Adrenal gland (tissue), 12 donors: Measurements from ENCODE around the gene ZNF558. TPM values are rescaled to one million over a fixed set of nuclear protein-coding genes. Genes with fewer than 3 reads are reported as not detected.

Experiments used
- DNase-seq, 7 donors: peaks; one replicate each; pipeline ENCODE4 v3.0.0-alpha.2; 2019 to 2020
- H3K27ac ChIP-seq, 5 donors: fragments of 200-600 bp; sonication (generic) in 4 of 5; 1 replicate in 3 of 5; 2 replicates in 2 of 5; pipeline versions ENCODE4 v1.5.1 to v1.8.0; 2016 to 2020; ENCODE audit warnings: mild to moderate bottlenecking in 1 of 5
- H3K27me3 ChIP-seq: fragments of 200-600 bp; 2 replicates; pipeline ENCODE4 v1.8.0; 2021
- H3K36me3 ChIP-seq, 2 donors: fragments of 200-600 bp; replicated peaks in 1 of 2; 1 replicate in 1 of 2; 2 replicates in 1 of 2; pipeline versions ENCODE4 v1.5.1 to v1.8.0; 2018 to 2022
- H3K4me1 ChIP-seq, 2 donors: fragments of 200-600 bp; replicated peaks in 1 of 2; 1 replicate in 1 of 2; 2 replicates in 1 of 2; pipeline versions ENCODE4 v1.5.1 to v1.8.0; 2018 to 2021
- H3K4me3 ChIP-seq, 4 donors: fragments of 200-600 bp; sonication (generic) in 3 of 4; one replicate each; pipeline ENCODE4 v1.5.1; 2016 to 2018
- H3K9me3 ChIP-seq, 3 donors: fragments of 200-600 bp; sonication (generic) in 1 of 3; replicated peaks in 1 of 3; 1 replicate in 2 of 3; 2 replicates in 1 of 3; pipeline versions ENCODE4 v1.5.1 to v1.8.0; 2016 to 2021
- CTCF ChIP-seq, 6 experiments: fragments of 450-650 bp in 4 of 6; fragments of 200-600 bp in 2 of 6; sonication (generic) in 1 of 6; IDR thresholded peaks; 1 replicate in 5 of 6; 2 replicates in 1 of 6; pipeline versions ENCODE4 v1.5.1 to v1.8.0; 2016 to 2021; ENCODE audit warnings: antibody characterized with exemption in 6 of 6, mild to moderate bottlenecking in 2 of 6, moderate library complexity in 1 of 6
- POLR2A ChIP-seq, 2 donors: fragments of 450-650 bp; IDR thresholded peaks; one replicate each; pipeline ENCODE4 v1.6.1; 2017; ENCODE audit warnings: antibody characterized with exemption in 2 of 2, mild to moderate bottlenecking in 2 of 2, moderate library complexity in 1 of 2
- WGBS, 4 donors: extraction: QIAGEN DNeasy Blood & Tissue Kit in 2 of 4; methylation state at CpG; one replicate each; pipeline versions ENCODE4 v1.1.5 to v1.1.7; 2013 to 2017; 5-methylcytosine and 5-hydroxymethylcytosine counted together
- intact Hi-C, 2 donors: fragments of 100-400 bp; cut with DNase I; formaldehyde crosslinking; loops; one replicate each; pipeline versions ENCODE4 v1.14.1 to v1.15.0; 2022 to 2023
- polyA plus RNA-seq, 3 donors: library from polyadenylated mRNA; stranded (reverse); fragments of 200-250 nt in 2 of 3; fragments of 350-450 nt in 1 of 3; fragmentation: Illumina TruSeq in 1 of 3; extraction: RNeasy Lipid Tissue Mini Kit (QIAGEN cat#74804) in 1 of 3; gene quantifications; one replicate each; pipeline ENCODE4 v1.2.3, GENCODE V29; 2013 to 2014
- total RNA-seq, 9 donors: library from RNA; depleted of rRNA in 4 of 9; stranded (reverse); fragments of >200 nt in 4 of 9; fragments of 120-200 nt in 1 of 9; fragmentation: NEBNext Ultra II Directional in 1 of 9; extraction: Animal tissue kit (Norgen Biotek cat#: 25700) in 1 of 9; gene quantifications; one replicate each; pipeline versions ENCODE4 v1.1.0 to v1.2.4, GENCODE V29; 2013 to 2023
- donor health status: healthy with polysubstance abuse.
- donor health status: Bipolar disorder and iron deficiency.
- donor health status: DM: yes; HTN: yes; CAD: no.
- donor health status: DM: no; HTN: no; CAD: no.
- donor health status: DM: no; HTN: no; CAD: no.
- donor health status: DM: yes; HTN: yes; CAD: no.

The ZNF558 gene
- total and polyA plus RNA-seq, 12 donors = 15.3 to 39.9 (median 26.5) TPM

- peak overlapping the region in 1 of 4 donors; percentile 26 for H3K4me3 ChIP-seq
- H3K27me3 ChIP-seq = no peaks in the 10 kb centered on the region
- WGBS, 4 donors = 95 to 100% (median 97%) methylated on average over 3 of the region's 3 CpGs
- DNase-seq = no peak
- peaks cover 19 to 87% (median 64%) of the 10 kb centered on the region in 3 donors for H3K9me3 ChIP-seq
- H3K4me1 ChIP-seq = no peaks in the 10 kb centered on the region
- intact Hi-C loops = no loop called here
- H3K36me3 ChIP-seq = peaks cover 5 to 54% of the 10 kb centered on the region in 2 donors
- no peak overlapping the region for H3K27ac ChIP-seq
- TF ChIP-seq POLR2A (IDR thresholded peaks at IDR 0.05) (no peak), CTCF (IDR thresholded peaks at IDR 0.05) (no peak)
These were observed 17.9 kb downstream of the ZNF558 start for GRCh38 chr19:8814176-8814575.

GRCh38 chr19:8811315-8812172, 20.6 kb downstream of the ZNF558 start:
- 97 to 98% (median 97%) methylated on average over 10 of the region's 10 CpGs for WGBS, 4 donors
- H3K36me3 ChIP-seq = peaks cover 5 to 40% of the 10 kb centered on the region in 2 donors
- no peaks in the 10 kb centered on the region for H3K4me1 ChIP-seq
- intact Hi-C loops = no loop called here
- no peak for DNase-seq
- H3K9me3 ChIP-seq = peaks cover 19 to 88% (median 51%) of the 10 kb centered on the region in 3 donors
- no peak overlapping the region for H3K27ac ChIP-seq
- H3K27me3 ChIP-seq = no peaks in the 10 kb centered on the region
- TF ChIP-seq POLR2A (IDR thresholded peaks at IDR 0.05) (no peak), CTCF (IDR thresholded peaks at IDR 0.05) (no peak)
- peak overlapping the region in 1 of 4 donors; percentile 3 for H3K4me3 ChIP-seq

- no peak overlapping the region for H3K4me3 ChIP-seq
- 89 to 100% (median 94%) methylated on average over 1 of the region's 1 CpG for WGBS, 4 donors
- H3K9me3 ChIP-seq = peaks cover 13 to 59% (median 21%) of the 10 kb centered on the region in 3 donors
These were observed 25.4 kb downstream of the ZNF558 start for GRCh38 chr19:8806661-8807060.

More at GRCh38 chr19:8806661-8807060, 25.4 kb downstream of the ZNF558 start:
- Histone ChIP-seq H3K27ac (no peak overlapping the region), H3K27me3 (no peaks in the 10 kb centered on the region), H3K36me3 (peaks cover 0 to 11% of the 10 kb centered on the region in 2 donors), H3K4me1 (no peaks in the 10 kb centered on the region)
- no peak for DNase-seq
- TF ChIP-seq POLR2A (IDR thresholded peaks at IDR 0.05) = no peak
- no peak for TF ChIP-seq CTCF (IDR thresholded peaks at IDR 0.05)
- intact Hi-C loops = no loop called here
